SK-N-SH treated with all-trans-retinoic acid at 6 μM for 48 hours (cell line): Measurements from ENCODE around the gene RAP1GAP.

Experiments
- ARNTL ChIP-seq: fragments of 450-650 bp; formaldehyde crosslinking; IDR thresholded peaks from 2 replicates; pipeline ENCODE4 v1.5.0; 2020; ENCODE audit warnings: low read depth, mild to moderate bottlenecking, moderate library complexity, borderline replicate concordance
- ESRRG ChIP-seq: fragments of 250-450 bp; sonication (Bioruptor Pico); IDR thresholded peaks from 2 replicates; pipeline ENCODE4 v1.6.1; 2021; ENCODE audit warnings: mild to moderate bottlenecking
- ISL1 ChIP-seq: fragments of 250-450 bp; sonication (Bioruptor Pico); IDR thresholded peaks from 2 replicates; pipeline ENCODE4 v2.1.2; 2022; ENCODE audit warnings: mild to moderate bottlenecking, moderate library complexity
- RARB ChIP-seq: fragments of 250-450 bp; sonication (Bioruptor Pico); IDR thresholded peaks from 2 replicates; pipeline ENCODE4 v1.8.0; 2021; ENCODE audit warnings: mild to moderate bottlenecking, moderate library complexity
- SNAI2 ChIP-seq: fragments of 250-450 bp; sonication (Bioruptor Pico); IDR thresholded peaks from 2 replicates; pipeline ENCODE4 v1.5.0; 2020; ENCODE audit warnings: mild to moderate bottlenecking, moderate library complexity
- TOX ChIP-seq: fragments of 250-450 bp; sonication (Bioruptor Pico); IDR thresholded peaks from 2 replicates; pipeline ENCODE4 v1.8.0; 2021; ENCODE audit warnings: mild to moderate bottlenecking, moderate library complexity, borderline replicate concordance
- ZFP30 ChIP-seq: fragments of 450-650 bp; formaldehyde crosslinking; IDR thresholded peaks from 2 replicates; pipeline ENCODE4 v1.5.0; 2022; ENCODE audit warnings: mild to moderate bottlenecking, moderate library complexity
- ZNF70 ChIP-seq: fragments of 450-650 bp; formaldehyde crosslinking; IDR thresholded peaks from 2 replicates; pipeline ENCODE4 v1.5.0; 2020; ENCODE audit warnings: mild to moderate bottlenecking, moderate library complexity
- ZNF8 ChIP-seq: fragments of 450-650 bp; formaldehyde crosslinking; IDR thresholded peaks from 2 replicates; pipeline ENCODE4 v1.5.0; 2020; ENCODE audit warnings: mild to moderate bottlenecking, moderate library complexity
- TF ChIP-seq, protein P1 (sequence below): fragments of 250-450 bp; sonication (Bioruptor Pico); IDR thresholded peaks from 2 replicates; pipeline ENCODE4 v1.5.1; 2021; ENCODE audit warnings: mild to moderate bottlenecking, moderate library complexity
- TF ChIP-seq, protein P2 (sequence below): fragments of 250-450 bp; sonication (Bioruptor Pico); IDR thresholded peaks from 2 replicates; pipeline ENCODE4 v1.8.0; 2021; ENCODE audit warnings: low read depth, mild to moderate bottlenecking, moderate library complexity, borderline replicate concordance

DNA sequence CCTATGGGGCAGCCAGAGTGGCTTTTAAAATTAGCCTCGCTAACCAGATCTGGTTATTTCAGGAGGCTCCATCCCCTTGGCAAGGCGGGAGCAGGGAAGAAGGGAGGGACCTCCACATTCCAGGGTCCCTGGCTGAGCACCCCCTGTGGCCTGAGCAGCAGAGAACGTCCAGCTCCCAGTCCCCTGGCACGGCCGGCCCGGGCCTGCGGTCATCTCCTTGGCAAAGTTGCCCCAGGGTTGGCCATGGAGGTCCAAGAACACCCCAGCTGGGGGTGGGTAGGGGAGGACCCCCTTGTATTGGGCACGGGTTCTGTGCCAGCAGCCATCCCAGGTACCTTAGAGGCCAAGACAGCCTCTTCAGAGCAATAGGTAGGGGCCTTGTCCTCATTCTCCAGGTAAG, 75.9 kb downstream of the RAP1GAP start:
- TF ChIP-seq ZNF70 (CRISPR knock-in tag) (no peak), ARNTL (CRISPR knock-in tag) (no peak), ZNF8 (CRISPR knock-in tag) (no peak), RARB (no peak), ESRRG (no peak), TOX (CRISPR knock-in tag) (no peak), ISL1 (CRISPR knock-in tag) (no peak), SNAI2 (CRISPR knock-in tag) (no peak), ZFP30 (CRISPR knock-in tag) (no peak)
- TF ChIP-seq, protein P1, sequence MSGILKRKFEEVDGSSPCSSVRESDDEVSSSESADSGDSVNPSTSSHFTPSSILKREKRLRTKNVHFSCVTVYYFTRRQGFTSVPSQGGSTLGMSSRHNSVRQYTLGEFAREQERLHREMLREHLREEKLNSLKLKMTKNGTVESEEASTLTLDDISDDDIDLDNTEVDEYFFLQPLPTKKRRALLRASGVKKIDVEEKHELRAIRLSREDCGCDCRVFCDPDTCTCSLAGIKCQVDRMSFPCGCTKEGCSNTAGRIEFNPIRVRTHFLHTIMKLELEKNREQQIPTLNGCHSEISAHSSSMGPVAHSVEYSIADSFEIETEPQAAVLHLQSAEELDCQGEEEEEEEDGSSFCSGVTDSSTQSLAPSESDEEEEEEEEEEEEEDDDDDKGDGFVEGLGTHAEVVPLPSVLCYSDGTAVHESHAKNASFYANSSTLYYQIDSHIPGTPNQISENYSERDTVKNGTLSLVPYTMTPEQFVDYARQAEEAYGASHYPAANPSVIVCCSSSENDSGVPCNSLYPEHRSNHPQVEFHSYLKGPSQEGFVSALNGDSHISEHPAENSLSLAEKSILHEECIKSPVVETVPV: no peak
- TF ChIP-seq, protein P2, sequence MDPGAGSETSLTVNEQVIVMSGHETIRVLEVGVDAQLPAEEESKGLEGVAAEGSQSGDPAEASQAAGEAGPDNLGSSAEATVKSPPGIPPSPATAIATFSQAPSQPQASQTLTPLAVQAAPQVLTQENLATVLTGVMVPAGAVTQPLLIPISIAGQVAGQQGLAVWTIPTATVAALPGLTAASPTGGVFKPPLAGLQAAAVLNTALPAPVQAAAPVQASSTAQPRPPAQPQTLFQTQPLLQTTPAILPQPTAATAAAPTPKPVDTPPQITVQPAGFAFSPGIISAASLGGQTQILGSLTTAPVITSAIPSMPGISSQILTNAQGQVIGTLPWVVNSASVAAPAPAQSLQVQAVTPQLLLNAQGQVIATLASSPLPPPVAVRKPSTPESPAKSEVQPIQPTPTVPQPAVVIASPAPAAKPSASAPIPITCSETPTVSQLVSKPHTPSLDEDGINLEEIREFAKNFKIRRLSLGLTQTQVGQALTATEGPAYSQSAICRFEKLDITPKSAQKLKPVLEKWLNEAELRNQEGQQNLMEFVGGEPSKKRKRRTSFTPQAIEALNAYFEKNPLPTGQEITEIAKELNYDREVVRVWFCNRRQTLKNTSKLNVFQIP (CRISPR knock-in tag): no peak
